ENCODE data around the gene RNF186. TPM values are rescaled to one million over a fixed set of nuclear protein-coding genes. Genes with fewer than 3 reads are reported as not detected.
"Not testable (repeated sequence)": the region's sequence is repeated elsewhere in the genome, so short reads cannot be mapped to it uniquely, and the experiment has no call there.

Gene RNF186
- polyA plus RNA-seq, 1 donor = 0.25 TPM

DNA sequence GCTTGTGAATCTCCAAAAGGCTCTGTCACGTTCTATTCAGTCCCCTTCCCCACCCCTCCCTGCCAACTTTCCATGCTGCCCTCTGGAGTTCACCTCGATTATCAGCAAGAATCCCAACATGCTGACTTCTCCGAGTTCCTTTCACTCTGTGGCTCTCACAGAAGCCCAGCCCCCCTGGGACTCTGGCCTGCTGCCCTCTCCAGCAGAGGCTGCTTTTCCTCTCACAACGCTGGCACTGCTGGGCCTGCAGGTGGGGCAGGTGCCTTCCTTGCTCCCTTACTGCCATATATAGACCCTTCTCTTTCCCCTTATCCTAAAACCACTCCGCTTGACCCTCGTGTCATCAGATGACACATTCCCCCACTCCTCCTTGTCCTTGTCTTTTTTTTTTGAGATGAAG lies 10.2 kb upstream of the RNF186 start:
- no peak for DNase-seq

DNA sequence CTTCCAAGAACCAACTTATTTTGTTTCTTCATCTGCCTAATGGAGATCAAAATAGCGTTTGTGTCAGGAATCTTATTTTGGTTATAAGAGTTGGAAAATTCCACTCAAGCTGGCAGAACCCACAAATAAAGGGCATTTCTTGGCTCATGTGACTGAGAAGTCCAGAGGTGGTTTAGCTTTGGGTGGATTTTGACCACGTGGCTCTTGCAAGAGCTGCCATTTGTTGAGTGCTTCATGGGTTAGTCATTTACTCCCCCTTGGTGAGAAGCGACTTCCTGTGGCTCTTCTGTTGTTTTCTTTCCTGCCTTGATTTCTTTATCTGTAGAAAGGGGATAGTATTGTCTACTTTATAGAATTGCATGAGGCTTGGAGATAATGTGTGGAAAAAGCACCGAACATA lies 9.5 kb upstream of the RNF186 start:
- DNase-seq = no peak

DNA sequence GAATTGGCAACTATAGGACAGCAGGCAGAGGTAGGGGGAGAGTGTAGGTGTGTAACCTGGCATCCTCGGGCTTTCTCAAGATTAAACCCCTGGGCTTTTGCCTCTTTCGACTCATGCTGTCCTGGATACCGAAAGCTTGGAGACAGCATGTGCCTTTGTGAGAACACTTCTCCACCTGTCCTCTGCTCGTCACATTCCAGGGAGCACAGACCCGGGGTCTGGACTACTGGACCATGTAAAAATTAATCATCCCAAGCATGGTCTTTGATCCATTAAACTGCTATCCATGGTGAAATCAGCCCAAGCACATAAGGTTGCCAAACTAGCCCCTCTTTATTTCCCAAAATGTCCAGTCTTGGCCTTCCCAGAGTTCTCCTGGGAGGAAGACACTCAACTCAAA lies 9.0 kb upstream of the RNF186 start:
- no peak for DNase-seq

DNA sequence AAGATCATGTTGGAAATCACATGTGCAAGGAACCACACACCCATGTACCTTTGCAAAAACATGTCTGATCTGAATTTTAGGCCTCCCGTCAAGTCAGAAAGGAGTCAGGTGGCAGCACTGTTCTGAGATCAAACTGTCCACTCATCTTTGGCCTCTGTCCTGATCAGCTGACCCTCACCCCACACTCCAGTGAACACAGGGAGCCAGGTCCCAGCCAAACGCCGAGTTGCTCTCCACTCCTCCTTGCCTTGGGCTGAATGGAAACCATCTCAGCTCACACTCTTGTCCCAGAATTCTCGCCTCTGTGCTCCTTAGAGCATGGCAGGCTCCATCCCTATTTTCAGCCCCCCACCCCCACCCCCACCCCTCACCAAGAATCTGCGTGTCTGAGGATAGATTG lies 4.6 kb upstream of the RNF186 start:
- DNase-seq = no peak

DNA sequence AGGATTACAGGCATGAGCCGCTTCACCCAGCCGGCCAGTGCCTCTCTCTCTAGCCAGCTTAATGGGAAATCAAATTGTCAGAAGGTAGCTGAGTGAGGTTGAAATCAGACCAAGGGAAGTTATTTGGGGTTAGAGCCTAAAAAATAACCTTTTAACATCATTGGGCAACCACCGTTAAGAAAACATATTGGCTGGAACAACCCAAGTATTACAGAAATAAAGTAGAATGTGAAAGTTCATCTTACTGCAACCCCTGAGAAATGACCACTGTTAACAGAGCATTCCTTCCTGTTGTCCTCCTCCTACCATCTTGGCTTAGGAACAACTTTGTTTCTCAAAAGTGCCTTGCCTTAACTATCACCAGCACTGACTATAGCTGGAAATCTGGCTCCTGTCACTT lies 3.2 kb upstream of the RNF186 start:
- no peak for DNase-seq

DNA sequence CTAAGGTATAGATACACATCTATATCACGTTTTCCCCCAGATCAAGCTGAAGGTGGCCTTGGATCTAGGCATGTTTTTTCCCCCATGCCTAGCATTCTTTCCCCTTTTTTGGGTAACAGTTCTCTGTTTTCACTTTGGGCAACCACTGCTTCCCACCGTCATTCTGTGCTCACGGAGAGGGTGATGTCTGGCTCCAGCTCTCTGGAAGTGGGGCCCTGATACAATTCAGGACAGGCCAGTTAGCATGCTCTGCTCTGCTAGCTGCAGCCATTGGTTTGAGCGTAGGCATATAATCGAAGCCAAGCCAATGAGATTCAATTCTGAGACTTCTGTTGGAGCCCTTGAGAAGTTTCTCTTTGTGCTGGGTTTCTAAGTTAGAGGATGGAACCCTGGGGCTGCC lies 2.1 kb upstream of the RNF186 start:
- DNase-seq = no peak

DNA sequence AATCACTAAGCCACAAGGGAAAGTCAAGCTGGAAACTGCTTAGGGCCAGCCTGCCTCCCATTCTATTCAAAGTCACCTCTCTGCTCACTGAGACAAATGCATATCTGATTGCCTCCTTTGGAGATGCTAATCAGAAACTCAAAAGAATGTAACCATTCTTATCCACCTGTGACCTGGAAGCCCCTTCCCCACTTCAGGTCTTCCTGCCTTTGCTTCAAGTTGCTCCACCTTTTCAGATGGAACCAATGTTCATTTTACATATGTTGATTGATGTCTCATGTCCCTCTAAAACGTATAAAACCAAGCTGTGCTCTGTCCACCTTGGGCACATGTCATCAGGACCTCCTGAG lies 1.6 kb upstream of the RNF186 start:
- not testable (repeated sequence) for DNase-seq

DNA sequence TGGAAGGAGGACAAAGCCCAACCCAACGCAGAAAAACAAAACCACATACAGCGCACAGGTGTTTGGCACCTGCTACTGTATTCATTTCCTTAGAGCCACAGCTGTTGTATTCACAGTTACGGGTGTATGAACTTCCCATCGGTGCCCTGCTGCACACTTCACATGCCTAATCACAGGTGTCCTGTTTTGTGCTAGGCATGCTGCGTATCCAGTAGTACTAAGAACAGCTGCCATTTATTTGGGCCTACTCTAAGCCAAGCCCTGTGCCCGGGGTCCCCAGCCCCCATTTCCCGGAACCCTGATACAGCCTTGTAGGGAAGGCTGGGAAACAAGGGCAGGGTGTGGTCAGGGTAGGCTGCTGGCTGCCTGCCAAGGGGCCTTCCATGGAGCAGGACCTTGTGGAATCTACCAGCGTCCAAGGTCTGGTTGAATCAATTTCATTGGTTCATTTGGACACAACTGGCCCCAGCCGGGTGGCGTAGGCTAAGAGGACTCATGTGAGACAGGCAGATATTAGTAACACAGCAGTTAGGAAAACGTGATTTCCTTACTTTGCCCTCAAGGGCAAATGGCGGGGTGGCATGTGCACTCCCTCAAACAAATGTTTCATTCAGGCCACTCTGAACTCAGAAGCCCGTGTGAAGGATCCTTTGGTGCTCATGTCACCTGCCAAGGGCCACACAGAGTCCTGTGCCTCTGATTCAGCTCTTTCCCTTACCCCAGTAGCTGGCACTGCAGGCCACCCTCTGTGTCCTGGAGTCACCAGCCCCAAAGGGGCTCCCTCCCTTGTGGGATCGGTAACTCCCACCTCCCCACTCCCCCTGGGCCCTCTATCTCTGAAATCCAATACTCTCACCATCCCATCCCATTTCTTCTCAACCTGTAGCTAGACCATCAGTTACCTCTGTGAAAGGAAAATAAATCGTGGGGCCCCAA lies 986 bp upstream of the RNF186 start:
- DNase-seq = no peak

DNA sequence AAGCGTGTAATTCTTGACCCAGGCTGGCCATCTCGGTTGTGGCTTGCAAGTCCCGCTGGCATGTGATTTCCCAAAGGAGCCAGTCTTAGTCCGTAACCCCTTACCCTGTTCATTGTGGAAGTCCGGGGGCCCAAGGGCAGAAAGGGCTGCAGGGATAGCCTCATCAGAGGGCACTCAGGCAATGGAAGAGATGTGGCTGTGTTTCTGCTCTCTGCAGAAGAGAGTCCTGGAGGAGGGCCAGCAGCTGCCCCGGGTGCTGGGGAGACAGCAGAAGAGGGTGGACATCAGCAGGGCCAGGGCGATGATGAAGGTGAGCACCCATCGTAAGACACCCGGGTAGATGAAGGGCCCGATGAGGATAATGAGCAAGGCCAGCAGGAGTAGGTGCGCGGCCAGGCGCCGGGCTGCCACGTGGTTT lies 830 bp downstream of the RNF186 start:
- DNase-seq = no peak

DNA sequence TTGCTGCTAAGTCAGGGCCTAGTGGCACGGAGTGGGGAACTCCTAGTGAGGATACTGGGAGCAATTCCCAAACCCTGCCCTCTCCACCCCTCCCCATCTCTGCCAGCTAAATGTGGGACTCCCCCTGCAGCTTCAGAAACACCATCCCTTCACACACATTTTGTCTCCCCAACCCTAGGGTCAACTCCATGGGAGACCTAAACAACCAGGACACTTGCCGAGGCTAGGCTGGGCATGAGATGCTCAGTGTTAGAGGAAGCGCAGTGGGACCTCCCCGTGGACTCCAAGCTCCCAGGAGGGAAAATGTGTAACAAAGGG lies 1.5 kb downstream of the RNF186 start:
- no peak for DNase-seq

DNA sequence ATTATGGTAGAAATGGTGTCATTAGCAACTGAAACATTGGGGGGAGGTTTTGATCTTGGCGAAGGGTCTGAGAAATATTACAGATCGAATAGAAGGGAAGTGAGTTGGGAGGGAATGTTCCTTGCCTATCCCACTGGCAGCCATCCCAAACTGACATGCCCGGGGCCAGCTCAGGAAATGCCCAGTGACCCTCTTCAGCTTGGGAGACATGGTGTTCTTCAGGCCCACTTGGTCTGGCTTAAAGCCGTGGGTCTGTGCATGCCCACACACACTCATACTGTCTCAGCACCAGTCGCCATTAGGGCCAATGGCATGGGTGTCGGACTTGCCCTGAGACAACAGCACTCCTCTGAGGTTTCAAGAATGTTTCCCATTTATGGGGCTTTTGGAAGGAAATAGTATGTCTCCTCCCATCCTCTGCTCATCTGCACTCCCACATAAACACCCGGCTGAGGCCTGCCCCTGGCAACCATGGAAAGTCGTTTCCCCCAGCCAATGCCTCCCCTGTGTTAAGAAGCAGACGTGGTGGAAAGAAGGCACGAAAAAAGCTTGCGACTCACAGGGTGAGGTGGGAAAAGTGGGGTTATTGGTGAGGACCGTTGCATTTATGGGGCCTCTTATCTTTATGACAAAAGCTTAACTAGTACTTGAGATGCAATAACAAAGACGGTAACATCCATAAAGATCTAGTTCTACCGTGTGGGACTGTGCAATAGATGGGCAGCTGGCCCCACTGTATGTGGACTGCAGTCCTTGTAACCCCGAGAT lies 2.0 kb downstream of the RNF186 start:
- DNase-seq = no peak

DNA sequence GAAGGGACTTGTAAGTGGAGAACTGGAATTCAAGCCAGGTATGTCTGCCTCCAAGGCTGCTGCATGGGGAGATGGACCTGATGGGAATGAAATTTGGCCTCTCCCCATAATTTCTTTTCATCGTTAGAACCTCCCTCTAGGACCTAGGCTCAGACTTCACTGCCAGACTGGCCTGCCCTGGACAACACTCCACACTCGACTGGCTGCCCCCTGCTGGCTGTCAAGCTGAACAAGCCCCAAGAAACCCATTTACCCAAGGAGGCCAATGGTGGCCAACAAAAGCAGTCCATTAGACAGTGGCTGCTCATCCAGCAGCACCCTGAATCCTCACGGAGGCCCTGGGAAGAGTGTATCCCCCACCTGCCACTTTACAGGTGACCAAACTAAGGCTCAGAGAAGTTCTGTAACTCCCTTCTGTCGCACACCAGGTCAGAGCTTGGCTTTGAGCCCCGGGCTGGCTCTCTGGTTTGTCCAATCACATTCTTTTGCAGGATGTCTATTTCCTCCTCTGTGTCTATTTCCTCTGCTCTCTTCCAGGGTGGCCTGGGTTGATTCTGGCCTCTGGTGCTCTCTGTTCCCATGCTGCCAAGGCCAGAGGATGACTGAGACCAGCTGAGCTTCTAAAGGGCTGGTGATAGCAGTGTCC lies 3.8 kb downstream of the RNF186 start:
- DNase-seq = no peak

DNA sequence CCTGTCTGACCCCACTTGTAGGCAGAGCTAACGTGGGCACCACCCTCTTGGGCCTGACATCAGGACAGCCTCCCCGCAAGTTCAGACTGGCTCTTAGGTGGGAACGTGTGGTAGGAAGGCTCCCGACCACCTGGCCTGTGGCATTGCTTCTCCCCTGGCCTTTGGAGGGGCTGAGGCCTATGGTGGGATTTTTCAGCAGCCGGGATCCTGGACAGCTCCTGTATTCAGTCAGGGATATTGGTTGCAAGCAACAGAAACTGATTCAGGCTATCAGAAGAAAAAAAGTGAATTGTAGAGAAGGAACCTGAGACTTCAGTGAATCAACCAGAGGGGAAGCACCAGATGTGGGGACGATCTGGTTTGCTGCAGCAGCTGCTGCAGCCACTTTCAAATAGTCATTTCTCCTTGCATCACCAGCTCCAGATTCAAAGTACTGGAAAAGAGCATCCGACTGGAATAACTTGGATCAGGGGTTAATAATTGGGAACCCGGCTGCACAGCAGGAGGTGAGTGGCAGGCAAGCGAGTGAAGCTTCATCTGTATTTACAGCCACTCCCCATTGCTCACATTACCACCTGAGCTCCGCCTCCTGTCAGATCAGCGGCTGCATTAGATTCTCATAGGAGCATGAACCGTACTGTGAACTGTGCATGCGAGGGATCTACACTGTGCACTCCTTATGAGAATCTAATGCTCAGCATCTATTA lies 5.9 kb downstream of the RNF186 start:
- no peak for DNase-seq

DNA sequence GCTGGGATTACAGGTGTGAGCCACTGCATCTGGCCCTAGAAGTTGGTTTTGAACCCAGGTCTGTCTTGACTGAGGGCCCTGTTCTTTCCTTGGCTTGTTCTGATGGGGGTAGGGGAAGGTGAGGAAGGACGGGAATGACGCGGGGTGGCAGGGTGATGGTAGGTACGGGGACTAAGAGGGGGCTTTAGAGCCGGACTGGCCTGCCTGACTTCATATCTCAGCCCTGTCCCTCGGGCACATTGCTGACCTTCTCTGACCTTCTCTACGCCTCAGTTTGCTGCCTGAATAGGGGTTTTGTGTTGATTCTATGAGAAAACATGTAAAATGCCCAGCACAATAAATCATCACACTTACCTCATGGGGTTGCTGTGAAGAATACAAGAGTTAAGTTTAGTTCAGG lies 6.7 kb downstream of the RNF186 start:
- no peak for DNase-seq

DNA sequence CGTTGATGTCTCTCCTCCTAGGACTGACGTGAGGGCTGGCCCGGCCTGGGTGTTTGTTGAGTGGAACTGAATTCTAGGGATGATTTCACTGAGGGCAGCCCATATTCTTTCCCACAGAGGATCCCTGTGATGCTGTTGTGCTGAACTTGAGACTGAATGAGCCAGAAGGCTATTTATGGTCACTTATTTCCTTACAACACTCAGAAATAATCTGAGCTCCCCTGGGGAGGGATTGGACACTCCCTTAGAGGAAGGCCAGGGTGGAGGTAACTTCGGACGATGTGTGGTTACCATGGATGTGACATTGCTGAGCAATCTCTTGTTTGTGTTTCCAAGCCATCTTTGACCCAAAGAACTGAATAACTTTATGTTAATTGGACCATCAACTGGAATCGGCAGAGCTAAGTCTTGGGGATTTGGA lies 10.2 kb downstream of the RNF186 start:
- no peak for DNase-seq

DNA sequence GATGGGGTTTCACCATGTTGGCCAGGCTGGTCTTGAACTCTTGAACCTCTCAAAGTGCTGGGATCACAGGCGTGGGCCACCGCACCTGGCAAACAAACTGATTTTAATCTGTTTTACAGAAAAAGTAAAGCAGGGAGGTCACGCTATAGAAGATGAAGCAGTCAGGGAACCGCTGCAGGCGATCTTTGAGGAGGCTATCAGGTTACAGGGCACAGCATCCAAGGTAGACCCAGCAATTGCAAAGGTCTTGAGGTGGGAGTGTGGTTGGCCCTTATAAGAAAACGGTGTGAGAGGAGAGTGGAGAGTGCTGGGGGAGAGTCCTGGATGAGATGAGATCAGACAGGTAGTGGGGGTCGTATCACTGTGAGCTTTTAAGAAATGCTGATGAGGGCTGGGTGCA lies 12.8 kb downstream of the RNF186 start:
- DNase-seq = no peak

DNA sequence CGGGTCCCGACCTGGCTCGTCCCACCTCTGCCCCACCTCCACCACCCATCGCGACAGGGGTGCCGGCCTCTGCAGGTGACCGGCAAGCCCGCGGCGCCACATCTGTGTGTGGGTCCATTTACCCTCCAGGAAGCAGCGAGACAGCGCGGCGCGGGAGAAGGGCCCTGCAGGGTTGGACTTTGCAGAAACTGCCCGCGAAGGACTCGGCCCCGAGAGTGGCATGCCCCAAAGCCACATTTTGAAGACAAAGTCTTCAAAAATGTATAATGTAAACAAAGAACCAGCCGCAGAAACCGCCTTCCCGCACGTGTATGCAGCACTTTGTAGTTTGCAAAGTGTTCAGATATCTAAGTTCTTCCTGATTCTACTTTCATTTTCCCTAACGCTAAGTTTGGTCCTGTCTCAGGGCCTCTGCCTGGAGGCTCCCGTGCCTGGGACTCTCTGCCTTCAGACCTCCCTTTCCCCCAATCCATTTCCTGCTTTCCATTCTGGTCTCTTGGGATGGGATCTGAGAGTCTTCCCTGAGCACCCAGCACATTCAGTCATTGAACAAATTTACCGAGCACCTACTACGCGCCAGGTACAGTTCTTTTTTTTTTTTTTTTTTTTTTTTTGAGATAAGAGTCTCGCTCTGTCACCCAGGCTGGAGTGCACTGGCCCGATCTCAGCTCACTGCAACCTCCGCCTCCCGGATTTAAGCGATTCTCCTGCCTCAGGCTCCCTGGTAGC lies 14.8 kb downstream of the RNF186 start:
- DNase-seq = no peak

DNA sequence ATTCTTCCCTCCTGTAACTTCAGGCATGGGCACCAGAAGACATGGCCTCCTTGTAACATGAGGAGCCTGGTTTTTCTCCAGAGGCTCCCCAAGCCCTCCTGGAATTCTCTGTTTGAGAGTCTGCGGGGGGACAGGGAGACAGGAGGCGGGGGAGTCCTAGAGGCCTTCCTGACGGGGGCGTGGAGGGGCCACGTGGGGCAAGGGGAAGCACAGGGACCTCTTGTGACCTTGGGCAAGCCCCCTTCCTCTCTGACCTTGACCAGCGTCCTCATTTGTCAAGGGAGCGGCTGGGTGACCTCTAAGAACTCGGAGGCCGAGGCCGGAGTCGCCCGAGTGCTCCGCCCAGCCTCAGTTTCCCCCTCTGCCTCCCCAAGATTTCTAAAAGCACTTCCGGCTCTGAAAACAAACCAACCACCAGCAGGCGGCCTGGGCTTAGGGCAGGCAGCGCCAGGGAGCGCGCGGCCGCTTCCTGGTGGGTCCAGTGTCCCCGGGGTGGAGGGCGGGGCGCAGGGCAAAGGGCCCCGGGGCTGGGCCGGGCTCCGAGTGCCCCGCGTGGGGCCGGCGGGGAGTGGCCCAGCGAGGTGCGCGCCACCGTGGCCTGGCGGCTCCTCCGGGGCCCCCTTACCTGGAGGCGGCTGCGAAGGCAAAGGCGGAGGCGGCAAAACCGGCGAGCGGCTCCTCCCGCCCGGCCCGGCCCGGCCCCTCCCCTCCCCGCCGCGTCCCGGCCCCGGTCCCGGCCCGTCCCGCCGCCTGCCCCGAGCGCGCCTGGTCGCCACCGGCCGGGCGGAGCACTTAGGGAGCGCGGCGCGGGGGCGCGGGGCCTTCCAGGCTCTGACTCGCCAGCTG lies 15.6 kb downstream of the RNF186 start, which contains the start of gene TMCO4:
Gene TMCO4 (minus strand): TSS at position 687 of the 846 bp plus-strand sequence. CDS start 19,158 bp downstream, outside the sequence.
- no peak for DNase-seq

DNA sequence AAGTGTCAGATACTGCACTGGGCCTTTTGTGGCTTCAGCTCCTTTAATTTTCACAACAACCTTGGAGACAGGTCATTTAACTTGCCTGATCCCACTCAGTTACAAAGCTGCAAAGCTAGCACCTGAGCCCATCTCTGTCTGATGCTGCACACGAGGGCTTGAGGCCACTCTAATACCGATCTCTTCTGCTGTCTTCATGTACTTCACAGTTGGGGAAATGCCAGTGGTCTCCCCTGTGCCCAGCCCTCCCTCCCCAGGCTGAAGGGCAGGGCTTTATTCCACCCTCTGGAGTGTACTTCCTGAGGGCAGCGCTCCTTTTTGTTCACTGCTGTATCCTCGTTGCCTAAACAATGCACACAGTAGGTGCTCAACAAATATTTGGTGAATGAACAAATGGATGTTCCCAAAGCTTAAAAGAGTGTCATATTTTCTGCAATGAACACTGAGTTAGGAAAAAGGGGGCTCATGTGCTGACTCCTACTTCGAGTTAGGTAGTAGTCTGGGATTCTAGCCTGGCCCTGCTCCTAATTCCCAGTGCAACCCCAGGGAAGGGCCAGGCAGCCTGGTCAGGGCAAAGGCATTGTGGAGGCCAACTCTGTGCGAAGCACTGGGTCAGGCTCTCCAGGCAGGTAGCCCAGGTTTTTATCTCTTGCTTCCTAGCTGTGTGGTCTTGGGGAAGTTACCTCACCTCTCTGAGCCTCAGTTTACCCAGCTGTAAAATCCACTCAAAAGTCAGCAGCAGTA lies 16.4 kb downstream of the RNF186 start:
- no peak for DNase-seq

DNA sequence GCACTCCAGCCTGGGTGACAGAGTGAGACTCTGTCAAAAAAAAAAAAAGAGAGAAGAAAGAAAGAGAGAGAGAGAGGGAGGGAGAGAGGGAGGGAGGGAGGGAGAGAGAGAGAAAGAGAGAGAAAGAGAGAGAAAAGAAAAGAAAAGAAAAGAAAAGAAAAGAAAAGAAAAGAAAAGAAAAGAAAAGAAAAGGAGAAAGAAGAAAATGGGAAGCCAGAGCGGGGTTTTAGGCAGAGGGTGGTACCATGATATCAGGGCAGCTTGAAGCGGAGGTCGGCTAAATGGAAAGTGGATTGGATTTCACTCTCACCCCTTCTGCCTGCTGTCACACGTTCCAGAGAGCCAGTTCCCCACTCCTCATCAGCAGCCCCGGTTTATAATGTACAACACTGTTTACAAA lies 17.3 kb downstream of the RNF186 start:
- DNase-seq = no peak

Measured in left kidney (tissue), 2 donors.